Esophagus muscularis mucosa (tissue), 4 donors: Measurements from ENCODE around the gene NADSYN1. TPM values are rescaled to one million over a fixed set of nuclear protein-coding genes. Genes with fewer than 3 reads are reported as not detected.

Experiments used
- DNase-seq: peaks from one replicate; pipeline ENCODE4 v3.0.0-alpha.2; 2017; ENCODE audit errors: extremely low spot score
- H3K27ac ChIP-seq, 4 donors: fragments of 200-600 bp; sonication (generic); replicated peaks in 1 of 4; 1 replicate in 3 of 4; 2 replicates in 1 of 4; pipeline ENCODE4 v1.5.1; 2016 to 2019; ENCODE audit warnings: mild to moderate bottlenecking in 1 of 4
- H3K27me3 ChIP-seq, 4 donors: fragments of 200-600 bp; sonication (generic); one replicate each; pipeline versions ENCODE4 v1.5.1 to v1.6.0; 2016 to 2019
- H3K36me3 ChIP-seq, 4 donors: fragments of 200-600 bp; sonication (generic); one replicate each; pipeline ENCODE4 v1.5.1; 2016 to 2019
- H3K4me1 ChIP-seq, 4 donors: fragments of 200-600 bp; sonication (generic); one replicate each; pipeline ENCODE4 v1.5.1; 2016 to 2019
- H3K4me3 ChIP-seq, 4 donors: fragments of 200-600 bp; sonication (generic); 1 replicate in 2 of 4; 2 replicates in 2 of 4; pipeline ENCODE4 v1.5.1; 2016 to 2019; ENCODE audit warnings: mild to moderate bottlenecking in 4 of 4, moderate library complexity in 1 of 4
- H3K9me3 ChIP-seq, 4 donors: fragments of 200-600 bp; sonication (generic); 1 replicate in 3 of 4; 2 replicates in 1 of 4; pipeline ENCODE4 v1.5.1; 2016 to 2019
- CTCF ChIP-seq, 3 experiments: fragments of 200-600 bp in 2 of 3; fragments of 450-650 bp in 1 of 3; sonication (generic) in 2 of 3; IDR thresholded peaks; one replicate each; pipeline ENCODE4 v1.5.1; 2017 to 2019; ENCODE audit warnings: antibody characterized with exemption in 3 of 3, mild to moderate bottlenecking in 2 of 3, moderate library complexity in 1 of 3
- EP300 ChIP-seq: sonication (generic); formaldehyde crosslinking; IDR thresholded peaks from one replicate; pipeline ENCODE4 v1.6.1; 2017; ENCODE audit warnings: antibody characterized with exemption
- POLR2A ChIP-seq: fragments of 450-650 bp; IDR thresholded peaks from one replicate; pipeline ENCODE4 v1.6.1; 2017; ENCODE audit warnings: antibody characterized with exemption, moderate library complexity, mild to moderate bottlenecking, low read depth
- POLR2AphosphoS5 ChIP-seq, 2 donors: sonication (generic); formaldehyde crosslinking; IDR thresholded peaks; one replicate each; pipeline ENCODE4 v1.6.1; 2017; ENCODE audit warnings: antibody characterized with exemption in 2 of 2
- WGBS: methylation state at CpG from one replicate; pipeline ENCODE4 v1.1.5; 2018; 5-methylcytosine and 5-hydroxymethylcytosine counted together
- intact Hi-C: fragments of 100-400 bp; cut with DNase I; formaldehyde crosslinking; loops from one replicate; pipeline ENCODE4 v1.15.1; 2023
- total RNA-seq, 4 donors: library from RNA; depleted of rRNA; stranded (reverse); fragments of >200 nt; gene quantifications; one replicate each; pipeline versions ENCODE4 v1.1.0 to v1.2.1, GENCODE V29; 2016

Gene NADSYN1
- total RNA-seq, 4 donors from 2014 or later = 38.4 to 44.4 (median 42.2) TPM

DNA sequence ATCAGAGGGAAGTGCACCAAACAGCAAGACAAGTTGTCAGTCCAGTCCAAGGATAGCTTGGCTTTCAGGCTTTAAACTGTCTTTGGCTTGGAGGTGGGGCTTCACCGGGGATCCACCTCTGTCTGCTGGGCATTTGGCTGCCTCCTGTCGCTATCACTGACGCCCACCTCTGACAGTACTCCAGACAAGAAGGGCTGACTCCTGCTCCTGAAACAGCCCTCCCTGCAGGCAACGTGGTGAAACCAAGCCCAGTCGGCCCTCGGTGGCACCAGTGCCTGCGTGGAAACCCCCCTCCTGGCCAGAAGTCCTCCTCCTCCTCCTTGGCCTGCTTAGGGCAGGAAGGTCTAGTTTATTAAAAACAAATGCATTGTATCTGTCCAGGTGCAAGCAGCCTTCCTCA, 21.7 kb upstream of the NADSYN1 start:
- Histone ChIP-seq H3K9me3 (peaks cover 0 to 9% (median 0%) of the 10 kb centered on the region in 4 donors), H3K36me3 (peaks cover 0 to 18% (median 10%) of the 10 kb centered on the region in 4 donors), H3K4me1 (peaks cover 0 to 12% (median 0%) of the 10 kb centered on the region in 4 donors), H3K4me3 (no peak overlapping the region), H3K27me3 (no peaks in the 10 kb centered on the region), H3K27ac (no peak overlapping the region)
- no peak for DNase-seq
- intact Hi-C loops = no loop called here
- TF ChIP-seq POLR2AphosphoS5 (IDR thresholded peaks at IDR 0.05) = no peak
- no peak for TF ChIP-seq POLR2A
- no peak for TF ChIP-seq EP300
- no peak for TF ChIP-seq CTCF (IDR thresholded peaks at IDR 0.05)
- WGBS = 49% methylated on average over 7 of the region's 7 CpGs

DNA sequence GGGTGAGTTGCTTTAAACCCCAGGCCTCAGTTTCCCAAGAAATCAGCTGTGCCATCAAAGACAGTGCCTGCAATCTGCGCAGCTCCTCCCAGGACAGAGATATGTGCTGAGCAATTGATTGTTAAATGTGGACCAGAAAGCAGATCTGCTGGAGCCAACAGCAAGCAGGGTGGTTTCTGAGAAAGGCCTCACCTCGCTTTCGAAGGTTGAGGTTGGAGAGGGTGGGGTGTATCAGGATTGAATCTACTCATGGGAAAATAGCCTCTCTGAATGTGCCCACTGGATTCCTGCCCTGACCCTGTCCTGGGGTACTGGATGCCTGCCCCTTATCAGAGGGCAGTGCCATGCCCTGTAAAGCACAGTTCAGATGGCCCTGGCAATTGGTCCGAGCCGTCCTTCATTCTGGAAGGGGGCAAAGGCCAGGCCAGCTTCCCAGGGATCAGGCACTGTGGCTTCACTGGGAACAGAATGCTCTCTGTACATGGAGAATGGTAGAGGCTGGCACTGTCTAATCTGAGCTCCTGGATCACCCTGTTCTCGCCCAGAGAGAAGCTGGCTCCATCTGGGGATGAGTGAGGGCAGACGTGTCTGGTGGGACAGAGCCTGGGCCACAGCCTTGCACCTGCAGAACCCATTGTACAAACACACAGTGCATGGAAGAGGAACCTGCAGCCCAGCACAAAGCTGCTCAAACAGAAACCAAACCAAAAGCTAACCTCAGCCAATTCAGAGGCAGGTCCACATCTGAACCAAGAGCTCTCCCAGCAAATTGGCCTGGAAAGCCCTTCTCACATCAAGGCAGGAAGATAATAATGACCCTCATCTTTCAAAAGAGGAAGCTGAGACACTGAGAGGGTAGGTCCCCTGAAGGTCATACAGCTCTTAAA, 20.0 kb upstream of the NADSYN1 start:
- no peak overlapping the region for H3K4me3 ChIP-seq
- H3K36me3 ChIP-seq = peaks cover 5 to 36% (median 22%) of the 10 kb centered on the region in 4 donors
- intact Hi-C loops = no loop called here
- peak overlapping the region in 1 of 4 donors; percentile 33 for H3K27ac ChIP-seq
- H3K4me1 ChIP-seq = peaks cover 0 to 12% (median 0%) of the 10 kb centered on the region in 4 donors
- no peak for DNase-seq
- WGBS = 87% methylated on average over 5 of the region's 7 CpGs
- no peaks in the 10 kb centered on the region for H3K27me3 ChIP-seq
- TF ChIP-seq POLR2AphosphoS5 (IDR thresholded peaks at IDR 0.05) = no peak
- H3K9me3 ChIP-seq = peaks cover 0 to 5% (median 0%) of the 10 kb centered on the region in 4 donors

- TF ChIP-seq POLR2AphosphoS5 (IDR thresholded peaks at IDR 0.05) = peak in 1 of 2 donors; percentile 27
- no peak for TF ChIP-seq POLR2A
- TF ChIP-seq EP300 = no peak
- TF ChIP-seq CTCF (IDR thresholded peaks at IDR 0.05) = no peak
- Histone ChIP-seq H3K36me3 (peaks cover 14 to 44% (median 30%) of the 10 kb centered on the region in 4 donors), H3K27me3 (no peaks in the 10 kb centered on the region), H3K4me3 (no peak overlapping the region), H3K9me3 (no peaks in the 10 kb centered on the region), H3K4me1 (peaks cover 0 to 12% (median 0%) of the 10 kb centered on the region in 4 donors), H3K27ac (peak overlapping the region in 2 of 4 donors; percentile 24 to 33)
- no peak for DNase-seq
- intact Hi-C loops = no loop called here
- whole genome bisulfite sequencing = 76% methylated on average over 13 of the region's 19 CpGs
Measured at GRCh38 chr11:71433648-71434450, 19.2 kb upstream of the NADSYN1 start.

DNA sequence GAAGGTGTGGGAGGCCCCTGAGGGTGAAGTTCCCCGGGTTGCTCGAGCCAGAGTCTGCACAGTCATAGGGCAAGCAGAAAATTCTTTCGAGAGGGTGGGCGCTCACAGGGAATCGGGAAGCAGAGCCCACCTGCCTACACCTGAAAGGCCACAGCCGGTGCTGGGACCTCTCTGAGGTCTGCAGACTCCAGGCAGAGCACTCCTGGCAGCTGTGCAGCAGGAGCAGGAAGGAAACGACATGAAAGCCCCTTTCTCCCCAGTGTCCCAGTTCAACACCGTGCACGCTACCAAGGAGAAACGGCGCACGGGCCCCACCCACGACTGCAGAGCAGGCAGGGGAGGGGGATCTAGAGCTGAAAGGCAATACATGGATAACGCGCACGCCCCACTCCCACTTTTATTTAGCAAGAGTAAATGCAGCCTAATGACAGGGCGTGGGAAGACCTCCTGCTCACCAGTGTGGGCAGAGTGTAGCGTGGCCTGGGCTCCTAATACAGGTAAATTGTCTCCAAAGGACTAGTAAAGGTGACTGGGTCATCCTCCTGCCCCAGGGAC, 18.4 kb upstream of the NADSYN1 start:
- H3K36me3 ChIP-seq = peaks cover 18 to 52% (median 38%) of the 10 kb centered on the region in 4 donors
- peaks cover 0 to 12% (median 0%) of the 10 kb centered on the region in 4 donors for H3K4me1 ChIP-seq
- 85% methylated on average over 16 of the region's 18 CpGs for WGBS
- no peak overlapping the region for H3K27ac ChIP-seq
- no peak overlapping the region for H3K4me3 ChIP-seq
- TF ChIP-seq POLR2A (no peak), POLR2AphosphoS5 (IDR thresholded peaks at IDR 0.05) (no peak), CTCF (IDR thresholded peaks at IDR 0.05) (no peak), EP300 (no peak)
- no peak for DNase-seq
- H3K9me3 ChIP-seq = no peaks in the 10 kb centered on the region
- no peaks in the 10 kb centered on the region for H3K27me3 ChIP-seq
- intact Hi-C loops = no loop called here
